Neural cell (in vitro differentiated cells): ENCODE data around the gene NPC1.

Experiments
- EZH2 ChIP-seq: fragments of 200-600, 300-800 bp; shearing (Covaris generic), sonication (generic); IDR thresholded peaks from 2 replicates; pipeline ENCODE4 v1.6.1; 2014; ENCODE audit warnings: antibody characterized with exemption, low read length, borderline replicate concordance, mild to moderate bottlenecking; ENCODE audit not compliant: insufficient read depth, poor library complexity, severe bottlenecking
- POLR2AphosphoS5 ChIP-seq: IDR thresholded peaks from 2 replicates; pipeline ENCODE4 v1.6.1; 2012
- TF ChIP-seq, protein P1 (sequence below): fragments of 450-650 bp; IDR thresholded peaks from 2 replicates; pipeline ENCODE4 v1.5.1; 2014; ENCODE audit warnings: antibody characterized with exemption, mild to moderate bottlenecking, moderate library complexity; ENCODE audit not compliant: poor library complexity, severe bottlenecking

- TF ChIP-seq EZH2: no peak
- TF ChIP-seq POLR2AphosphoS5: no peak
- TF ChIP-seq, protein P1, sequence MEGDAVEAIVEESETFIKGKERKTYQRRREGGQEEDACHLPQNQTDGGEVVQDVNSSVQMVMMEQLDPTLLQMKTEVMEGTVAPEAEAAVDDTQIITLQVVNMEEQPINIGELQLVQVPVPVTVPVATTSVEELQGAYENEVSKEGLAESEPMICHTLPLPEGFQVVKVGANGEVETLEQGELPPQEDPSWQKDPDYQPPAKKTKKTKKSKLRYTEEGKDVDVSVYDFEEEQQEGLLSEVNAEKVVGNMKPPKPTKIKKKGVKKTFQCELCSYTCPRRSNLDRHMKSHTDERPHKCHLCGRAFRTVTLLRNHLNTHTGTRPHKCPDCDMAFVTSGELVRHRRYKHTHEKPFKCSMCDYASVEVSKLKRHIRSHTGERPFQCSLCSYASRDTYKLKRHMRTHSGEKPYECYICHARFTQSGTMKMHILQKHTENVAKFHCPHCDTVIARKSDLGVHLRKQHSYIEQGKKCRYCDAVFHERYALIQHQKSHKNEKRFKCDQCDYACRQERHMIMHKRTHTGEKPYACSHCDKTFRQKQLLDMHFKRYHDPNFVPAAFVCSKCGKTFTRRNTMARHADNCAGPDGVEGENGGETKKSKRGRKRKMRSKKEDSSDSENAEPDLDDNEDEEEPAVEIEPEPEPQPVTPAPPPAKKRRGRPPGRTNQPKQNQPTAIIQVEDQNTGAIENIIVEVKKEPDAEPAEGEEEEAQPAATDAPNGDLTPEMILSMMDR: no peak
Observed at GRCh38 chr18:23629444-23629946, 43.2 kb upstream of the NPC1 start.
